Measurements from ENCODE around the gene SYNDIG1.

- no peak for TF ChIP-seq POLR2AphosphoS5 (IDR thresholded peaks at IDR 0.05; ENCODE audit: borderline replicate concordance, low read depth, low read length)
- no peak for TF ChIP-seq EZH2 (IDR thresholded peaks at IDR 0.05)
- no peak for TF ChIP-seq FOXP2 (optimal IDR thresholded peaks at IDR 0.05; ENCODE audit: control extremely low read depth, extremely low read length, insufficient read depth)
Observed at GRCh38 chr20:24618739-24619138, 149.3 kb downstream of the SYNDIG1 start.
